Osteoblast (primary cell): Measurements from ENCODE around the gene GABBR2. TPM values are rescaled to one million over a fixed set of nuclear protein-coding genes. Genes with fewer than 3 reads are reported as not detected.

Experiments used
- DNase-seq: peaks from one replicate; pipeline ENCODE4 v3.0.0; 2011; ENCODE audit warnings: low spot score, mixed read lengths; ENCODE audit not compliant: insufficient read length; ENCODE audit errors: missing footprints
- H2AFZ ChIP-seq: 2 replicates; pipeline ENCODE4 v1.6.0; 2011; ENCODE audit warnings: mild to moderate bottlenecking, low read length
- H3K27ac ChIP-seq: 2 replicates; pipeline ENCODE4 v1.5.1; 2011; ENCODE audit warnings: mild to moderate bottlenecking, low read depth, low read length, moderate library complexity
- H3K27me3 ChIP-seq: 2 replicates; pipeline ENCODE4 v1.6.0; 2012; ENCODE audit warnings: mild to moderate bottlenecking, control low read depth, inconsistent platforms, low read length, moderate library complexity; ENCODE audit not compliant: insufficient read depth
- H3K36me3 ChIP-seq: 2 replicates; pipeline ENCODE4 v1.5.1; 2011; ENCODE audit warnings: mild to moderate bottlenecking, low read length, control low read depth, moderate library complexity; ENCODE audit not compliant: insufficient read depth
- H3K4me1 ChIP-seq: 2 replicates; pipeline ENCODE4 v1.5.1; 2011; ENCODE audit warnings: mild to moderate bottlenecking, low read length, control low read depth, moderate library complexity; ENCODE audit not compliant: insufficient read depth
- H3K4me2 ChIP-seq: 2 replicates; pipeline ENCODE4 v1.6.0; 2011; ENCODE audit warnings: mild to moderate bottlenecking, low read length; ENCODE audit not compliant: insufficient read depth
- H3K4me3 ChIP-seq: fragments of 200-600 bp; sonication (generic); 3 replicates; pipeline ENCODE4 v1.5.1; 2012; ENCODE audit warnings: mild to moderate bottlenecking, low read length, inconsistent platforms; ENCODE audit not compliant: insufficient read depth
- H3K79me2 ChIP-seq: 2 replicates; pipeline ENCODE4 v1.6.0; 2012; ENCODE audit warnings: mild to moderate bottlenecking, low read length, control low read depth, inconsistent platforms; ENCODE audit not compliant: insufficient read depth
- H3K9me3 ChIP-seq: 2 replicates; pipeline ENCODE4 v1.5.1; 2011; ENCODE audit warnings: low read depth, low read length, control low read depth
- H4K20me1 ChIP-seq: 2 replicates; pipeline ENCODE4 v1.6.0; 2012; ENCODE audit warnings: mild to moderate bottlenecking, low read length, control low read depth; ENCODE audit not compliant: insufficient read depth
- CTCF ChIP-seq: IDR thresholded peaks from 2 replicates; pipeline ENCODE4 v1.5.1; 2011; ENCODE audit warnings: mild to moderate bottlenecking, low read depth, low read length, moderate library complexity; ENCODE audit errors: extremely low read depth
- total RNA-seq: library from RNA; depleted of rRNA; stranded (reverse); fragments of >200 nt; gene quantifications from 2 replicates; pipeline ENCODE4 v1.2.3, GENCODE V29; 2012

Gene GABBR2
- total RNA-seq, 1 donor = under 0.01 TPM

GRCh38 chr9:98342098-98342819 lies 366.5 kb downstream of the GABBR2 start:
- no peak for DNase-seq

GRCh38 chr9:98341157-98342097 lies 367.3 kb downstream of the GABBR2 start:
- Histone ChIP-seq H4K20me1 (no peaks in the 10 kb centered on the region), H2AFZ (no peak overlapping the region), H3K79me2 (no peaks in the 10 kb centered on the region), H3K4me2 (no peak overlapping the region), H3K36me3 (no peaks in the 10 kb centered on the region), H3K4me3 (no peak overlapping the region), H3K27ac (no peak overlapping the region), H3K4me1 (no peaks in the 10 kb centered on the region), H3K9me3 (no peaks in the 10 kb centered on the region), H3K27me3 (peaks cover 28% of the 10 kb centered on the region)
- no peak for TF ChIP-seq CTCF
- peak; percentile 32 for DNase-seq

More at GRCh38 chr9:98342098-98342819, 366.5 kb downstream of the GABBR2 start:
- Histone ChIP-seq H3K4me3 (no peak overlapping the region), H3K27ac (no peak overlapping the region), H2AFZ (no peak overlapping the region), H3K79me2 (no peaks in the 10 kb centered on the region), H3K36me3 (no peaks in the 10 kb centered on the region), H3K9me3 (no peaks in the 10 kb centered on the region), H3K4me1 (no peaks in the 10 kb centered on the region), H3K4me2 (no peak overlapping the region), H3K27me3 (peaks cover 30% of the 10 kb centered on the region), H4K20me1 (no peaks in the 10 kb centered on the region)
- no peak for TF ChIP-seq CTCF

- H3K36me3 ChIP-seq = no peaks in the 10 kb centered on the region
- DNase-seq = no peak
- no peak overlapping the region for H3K27ac ChIP-seq
- no peak overlapping the region for H3K4me2 ChIP-seq
- H3K9me3 ChIP-seq = no peaks in the 10 kb centered on the region
- no peak overlapping the region for H2AFZ ChIP-seq
- no peaks in the 10 kb centered on the region for H3K4me1 ChIP-seq
- peaks cover 19% of the 10 kb centered on the region for H3K27me3 ChIP-seq
- H3K4me3 ChIP-seq = no peak overlapping the region
- no peak for TF ChIP-seq CTCF
- no peaks in the 10 kb centered on the region for H3K79me2 ChIP-seq
- no peaks in the 10 kb centered on the region for H4K20me1 ChIP-seq
Measured at GRCh38 chr9:98339987-98340800, 368.5 kb downstream of the GABBR2 start.
